GM21717 (cell line): Measurements from ENCODE around the gene PRR7.

ENCODE experiments used
- ATAC-seq: cut with Tn5 transposase; IDR thresholded peaks from one replicate; pipeline ENCODE4 v1.9.1; 2021; ENCODE audit warnings: mild to moderate bottlenecking, moderate library complexity; ENCODE audit not compliant: unreplicated experiment

Gene PRR7

DNA sequence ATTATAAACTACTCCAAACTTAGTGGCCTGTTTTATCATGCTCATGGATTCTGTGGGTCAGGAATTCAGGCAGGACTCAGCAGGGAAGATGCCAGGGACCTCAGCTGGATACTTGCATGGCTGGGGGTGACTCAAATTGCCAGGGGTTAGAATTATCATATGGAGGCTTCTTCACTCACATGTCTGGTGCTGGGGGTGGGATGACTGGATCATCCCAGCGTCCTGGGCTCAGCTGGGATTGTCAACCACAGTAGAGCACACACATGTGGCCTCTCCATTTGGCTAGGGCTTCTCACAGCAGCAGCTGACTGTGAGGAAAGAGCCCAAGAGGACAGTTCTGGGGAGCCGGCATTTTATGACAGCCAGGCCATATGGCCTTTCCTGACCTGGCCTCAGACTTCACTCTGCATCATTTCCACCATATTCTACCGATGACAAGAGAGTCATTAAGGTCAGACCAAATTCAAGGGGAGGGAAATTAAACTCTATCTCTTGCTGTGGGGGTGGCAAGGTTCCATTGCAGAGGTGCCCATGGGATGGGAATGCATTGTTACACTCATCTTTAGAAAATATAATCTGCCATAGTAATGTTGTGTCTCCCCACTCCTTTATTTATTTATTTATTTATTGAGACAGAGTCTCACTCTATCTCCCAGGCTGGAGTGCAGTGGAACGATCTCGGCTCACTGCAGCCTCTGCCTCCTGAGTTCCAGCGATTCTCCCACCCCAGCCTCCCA is 25.4 kb upstream of the PRR7 start:
- no peak for ATAC-seq

DNA sequence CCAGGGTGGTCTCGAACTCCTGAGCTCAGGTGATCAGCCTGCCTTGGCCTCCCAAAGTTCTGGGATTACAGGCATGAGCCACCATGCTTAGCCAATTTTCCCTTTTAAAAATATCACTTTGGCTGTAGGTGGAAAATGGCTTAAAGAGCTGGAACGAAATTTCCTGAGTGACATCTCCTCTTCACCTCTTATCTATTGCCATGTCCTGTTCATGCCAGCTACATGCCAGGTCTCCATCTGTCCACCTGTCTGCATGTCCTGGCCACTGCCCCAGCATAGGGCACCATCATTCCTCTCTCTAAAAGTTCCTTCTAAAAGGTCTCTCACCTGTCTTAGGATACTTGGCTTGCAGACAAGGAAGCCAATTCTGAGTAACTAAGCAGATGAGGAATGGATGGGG is 22.9 kb upstream of the PRR7 start:
- no peak for ATAC-seq

DNA sequence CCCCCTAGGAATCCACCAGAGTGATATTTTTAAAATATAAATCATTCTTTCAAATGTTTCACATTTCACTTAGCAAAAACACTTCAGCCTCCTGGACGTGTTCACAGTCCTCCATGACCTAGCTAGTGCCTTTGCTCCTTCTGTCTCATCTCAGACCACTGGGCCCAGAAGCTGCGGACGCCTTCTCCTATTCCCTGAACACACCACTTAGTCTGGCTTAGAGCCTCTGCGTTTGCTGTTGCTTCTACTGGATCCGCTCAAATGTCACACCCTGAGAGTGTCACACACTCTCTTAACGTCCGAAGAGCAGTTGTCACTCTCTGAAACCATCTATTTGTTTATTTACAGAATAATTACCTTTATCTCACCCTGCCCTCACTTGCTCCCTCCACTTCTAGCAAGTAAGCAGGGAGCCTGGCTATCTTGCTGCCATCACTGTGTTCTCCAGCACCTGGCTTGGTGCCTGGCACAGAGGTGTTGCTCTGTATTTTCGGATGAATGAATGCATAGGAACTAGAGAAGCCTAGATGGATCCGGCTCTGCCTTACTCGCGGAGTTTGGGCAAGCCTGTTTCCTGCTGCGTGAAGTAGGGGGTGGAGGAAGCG is 21.3 kb upstream of the PRR7 start:
- ATAC-seq, result no peak

DNA sequence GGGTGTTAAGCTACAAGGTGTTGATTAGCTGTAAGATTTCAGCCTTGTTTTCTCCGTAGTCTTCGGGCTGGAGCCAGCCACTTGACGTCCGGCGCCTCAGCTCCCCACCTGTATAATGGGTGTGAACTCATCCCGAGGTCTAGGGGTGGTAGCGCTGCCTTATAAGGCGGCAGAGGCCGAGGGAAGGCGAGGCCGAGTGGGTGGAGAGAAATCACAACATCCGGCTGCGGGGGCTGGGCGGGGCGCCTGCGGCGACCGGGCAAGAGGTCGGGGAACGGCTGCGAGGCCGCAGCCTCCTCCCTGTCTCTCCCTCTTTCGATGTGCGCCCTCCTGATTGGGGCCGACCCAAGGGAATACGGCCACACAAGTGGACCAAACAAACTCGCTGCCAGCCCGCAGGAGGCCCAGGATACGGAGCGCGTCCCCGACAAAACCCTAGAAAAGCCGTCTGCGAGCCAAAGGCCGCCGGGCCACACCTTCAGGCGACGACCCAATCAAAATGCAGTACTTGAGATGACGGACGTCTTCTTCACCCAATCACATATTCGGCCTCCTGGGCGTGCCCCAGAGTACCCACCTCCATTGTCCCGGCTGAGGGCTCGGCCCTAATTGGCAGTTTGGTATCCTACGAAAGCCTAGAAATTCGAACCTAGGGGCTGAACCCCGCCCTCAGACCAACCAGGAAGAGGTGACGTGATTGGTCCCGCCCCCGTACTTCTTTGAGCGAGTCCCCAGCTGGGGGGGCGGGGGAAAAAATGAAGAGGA is 20.6 kb upstream of the PRR7 start:
- ATAC-seq, result peak; percentile 76

DNA sequence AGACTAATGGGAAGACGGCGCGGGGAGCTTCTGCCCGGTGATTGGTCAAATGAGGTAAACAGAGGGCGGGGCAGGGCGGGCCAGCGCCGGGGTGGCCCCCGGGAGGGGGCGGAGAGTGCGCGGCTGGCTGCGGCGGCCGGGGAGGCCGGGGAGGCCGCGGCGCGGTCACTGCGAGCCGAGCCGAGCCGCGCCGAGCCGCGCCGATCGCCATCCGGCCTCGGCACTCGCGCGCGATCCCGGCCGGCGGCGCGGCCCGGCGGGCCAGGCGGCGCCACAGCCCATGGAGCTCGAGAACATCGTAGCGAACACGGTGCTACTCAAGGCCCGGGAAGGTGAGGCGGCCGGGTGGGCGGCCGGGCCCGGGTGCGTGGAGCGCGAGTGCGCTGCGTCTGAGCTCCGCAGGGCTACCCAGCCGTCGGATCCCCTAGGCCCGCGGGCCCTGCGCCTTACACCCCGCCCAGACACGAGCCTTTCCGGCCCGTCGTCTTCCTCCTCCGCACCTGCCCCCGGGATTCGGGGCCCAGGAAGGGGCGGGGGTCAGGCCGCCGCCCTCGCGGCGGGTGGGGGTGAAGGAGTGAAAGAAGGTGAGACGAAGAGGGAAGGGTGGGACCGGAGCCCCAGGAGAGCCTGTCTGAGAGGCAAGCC is 19.9 kb upstream of the PRR7 start, which contains the start of gene GRK6:
GRK6 (plus strand) TSS at position 111 of the 645 bp plus-strand sequence; CDS start at position 281, 170 bp downstream.
- ATAC-seq, result peak; percentile 2

DNA sequence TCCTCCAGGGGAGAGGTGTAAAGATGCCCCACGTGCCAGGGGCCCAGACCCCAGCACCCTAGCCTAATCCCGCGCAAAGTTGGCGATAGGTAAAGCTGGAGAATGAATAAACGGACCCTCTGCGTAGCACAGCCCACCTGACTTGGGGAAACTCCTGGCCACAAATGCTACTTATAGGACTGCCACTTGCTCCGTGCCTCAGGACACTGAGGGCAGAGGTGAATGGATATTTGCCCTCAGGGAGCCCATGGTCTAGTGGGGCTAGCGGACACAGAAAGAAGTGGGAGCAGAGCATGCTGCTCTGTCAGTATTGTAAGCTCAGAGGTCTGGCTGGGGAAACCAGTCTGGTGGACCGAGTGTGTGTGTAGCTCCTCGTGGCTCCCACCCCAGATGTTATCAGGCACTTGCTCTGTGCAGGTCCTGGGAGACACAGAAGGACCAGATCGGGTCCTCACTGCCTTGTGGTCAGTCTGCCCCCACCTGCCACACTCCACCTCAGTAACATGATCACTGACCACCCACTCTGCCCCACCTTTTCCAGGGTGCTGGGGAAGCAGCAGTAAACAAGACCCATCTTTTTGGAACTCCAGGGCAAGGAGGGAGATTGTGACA is 19.3 kb upstream of the PRR7 start:
- ATAC-seq, result no peak

DNA sequence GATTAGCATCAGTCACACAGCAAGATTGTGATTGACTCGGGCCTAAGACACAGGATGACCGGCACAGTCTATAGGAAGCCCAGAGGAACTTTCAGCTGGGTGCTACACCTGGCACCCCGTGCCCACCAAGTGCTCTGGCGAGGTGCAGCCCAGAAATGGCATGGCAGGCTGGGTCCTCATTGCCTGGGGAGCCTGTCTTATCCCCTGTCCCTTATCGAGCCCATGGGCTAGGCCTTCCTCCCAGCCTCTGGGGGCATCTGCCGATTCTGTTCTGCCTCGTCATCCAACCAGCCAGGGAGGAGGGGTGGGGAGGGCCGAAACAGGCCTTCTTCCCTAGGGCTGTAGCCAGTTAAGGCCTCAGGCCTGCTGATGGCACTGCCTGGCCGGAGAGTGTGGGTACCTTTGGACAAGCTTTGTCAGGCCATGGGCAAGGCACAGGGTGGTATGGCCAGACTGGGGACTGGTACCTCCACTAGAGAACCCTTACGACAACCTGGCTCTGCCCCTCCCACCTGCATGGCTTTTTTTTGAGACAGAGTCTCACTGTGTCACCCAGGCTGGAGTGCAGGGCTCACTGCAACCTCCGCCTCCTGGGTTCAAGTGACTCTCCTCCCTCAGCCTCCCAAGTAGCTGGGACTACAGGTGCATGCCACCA is 18.6 kb upstream of the PRR7 start:
- ATAC-seq, result no peak

DNA sequence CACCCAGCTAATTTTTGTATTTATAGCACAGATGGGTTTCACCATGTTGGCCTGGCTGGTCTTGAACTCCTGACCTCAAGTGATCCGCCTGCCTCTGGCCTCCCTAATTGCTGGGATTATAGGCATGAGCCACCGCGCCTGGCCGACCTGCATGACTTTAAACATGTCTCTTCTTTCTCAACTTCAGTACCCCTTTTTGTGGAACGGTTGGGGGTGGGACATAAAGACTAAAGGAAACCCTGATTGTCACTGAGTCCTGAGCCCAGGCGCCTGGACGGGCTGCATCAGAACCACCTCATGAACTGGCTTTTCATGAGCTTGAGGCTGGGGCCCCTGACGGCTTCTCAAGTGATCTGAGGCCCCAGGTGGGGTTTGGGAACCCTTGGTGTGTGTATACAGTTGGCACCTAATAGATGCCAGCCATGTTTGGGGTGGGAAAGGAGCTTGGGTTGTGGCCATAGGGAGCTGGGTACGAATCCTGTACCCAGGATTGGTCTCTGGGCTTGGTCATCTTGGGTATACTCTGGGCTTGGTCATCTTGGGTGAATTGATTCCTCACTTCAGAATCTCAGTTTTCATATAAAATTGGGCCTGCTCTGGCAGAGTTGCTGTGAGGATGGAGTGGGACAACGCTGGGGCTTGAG is 17.9 kb upstream of the PRR7 start:
- no peak for ATAC-seq

DNA sequence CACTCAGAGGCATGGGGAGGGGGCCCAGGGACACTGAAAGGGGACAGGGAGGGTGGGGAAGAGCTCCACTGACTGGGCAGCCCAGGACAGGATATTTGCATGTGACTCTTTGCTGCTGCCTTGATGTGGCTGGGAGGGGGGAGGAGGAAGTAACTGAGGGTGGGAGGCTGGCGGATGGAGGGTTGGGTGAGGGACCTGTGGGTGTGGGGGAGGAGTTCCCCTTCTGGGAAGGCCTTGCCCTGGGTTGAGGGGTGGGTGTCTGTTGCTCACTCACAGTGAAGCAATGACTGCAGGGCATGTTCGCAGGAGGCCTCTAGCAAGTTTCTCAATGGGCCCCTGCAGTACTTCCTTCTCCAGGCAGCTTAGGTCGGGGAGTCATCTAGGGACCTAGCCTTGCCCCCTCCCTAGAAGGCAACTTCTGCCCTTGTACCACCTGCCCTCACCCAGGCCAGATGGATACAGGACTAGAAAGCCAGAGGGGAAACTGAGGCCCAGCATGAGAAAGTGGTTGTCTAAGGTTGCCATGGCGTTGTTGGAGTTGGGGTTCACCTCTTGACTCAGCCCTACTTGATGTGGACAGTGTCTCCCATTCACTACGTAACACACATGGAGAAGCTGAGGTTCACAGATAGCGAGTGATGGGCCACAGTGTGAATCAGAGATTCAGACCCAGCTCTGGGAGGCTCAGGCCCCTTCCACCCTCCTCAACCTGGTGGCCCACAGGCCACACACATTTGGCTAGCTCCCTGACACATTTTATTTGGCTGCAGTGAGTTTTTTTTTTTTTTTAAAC is 17.2 kb upstream of the PRR7 start:
- no peak for ATAC-seq

DNA sequence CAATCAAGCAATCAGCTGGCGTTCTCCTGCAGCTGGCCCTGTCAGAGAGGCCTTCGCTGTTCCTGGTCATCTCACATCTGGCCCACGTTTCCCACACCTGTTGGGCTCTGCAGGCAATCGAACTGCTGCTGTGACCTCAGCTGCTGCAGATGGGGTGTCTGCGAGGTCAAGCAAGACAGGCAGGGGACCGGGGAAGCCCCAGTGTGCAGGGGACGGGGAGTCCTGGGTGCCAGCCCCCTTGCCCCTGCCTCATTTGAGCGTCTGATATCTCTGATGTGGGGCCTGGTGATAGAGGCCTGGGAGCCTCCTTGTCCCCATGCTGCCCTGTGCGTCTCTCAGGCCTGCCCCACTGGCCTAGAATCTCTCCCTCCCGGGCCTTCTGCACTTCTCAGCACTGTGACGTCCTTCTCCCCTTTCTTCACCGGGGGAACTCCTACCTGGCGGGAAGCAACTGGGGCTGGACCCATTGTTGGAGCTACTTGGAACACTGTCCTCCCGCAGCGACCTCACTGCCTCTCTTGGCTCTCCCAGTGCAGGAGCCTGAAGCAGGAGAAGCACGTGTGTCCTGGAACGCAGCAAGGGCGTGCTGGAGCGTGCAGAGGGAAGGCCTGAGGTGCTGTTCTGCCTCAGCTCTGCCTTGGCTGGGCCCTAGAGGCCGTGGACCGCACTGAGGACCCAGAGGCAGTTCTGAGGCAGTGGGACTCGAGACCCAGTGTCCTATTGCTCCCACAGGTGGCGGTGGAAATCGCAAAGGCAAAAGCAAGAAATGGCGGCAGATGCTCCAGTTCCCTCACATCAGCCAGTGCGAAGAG is 16.3 kb upstream of the PRR7 start:
- no peak for ATAC-seq

DNA sequence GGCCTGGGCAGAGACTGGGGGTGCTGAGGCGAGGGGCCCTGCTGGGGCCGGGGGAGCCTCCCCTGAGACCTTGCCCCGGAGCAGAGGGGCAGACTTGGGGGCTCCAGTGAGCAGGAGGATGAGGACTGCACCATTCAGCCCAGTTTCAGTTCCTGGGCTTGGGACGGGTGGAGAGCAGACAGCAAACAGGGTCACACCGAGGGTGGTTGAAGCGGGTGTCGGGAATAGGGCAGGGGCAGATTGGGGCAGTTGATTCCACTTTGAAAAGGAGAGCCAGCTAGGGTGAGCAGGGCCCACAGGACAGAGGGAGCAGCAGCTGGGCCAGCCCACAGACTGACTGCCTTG is 15.7 kb upstream of the PRR7 start:
- ATAC-seq, result no peak

DNA sequence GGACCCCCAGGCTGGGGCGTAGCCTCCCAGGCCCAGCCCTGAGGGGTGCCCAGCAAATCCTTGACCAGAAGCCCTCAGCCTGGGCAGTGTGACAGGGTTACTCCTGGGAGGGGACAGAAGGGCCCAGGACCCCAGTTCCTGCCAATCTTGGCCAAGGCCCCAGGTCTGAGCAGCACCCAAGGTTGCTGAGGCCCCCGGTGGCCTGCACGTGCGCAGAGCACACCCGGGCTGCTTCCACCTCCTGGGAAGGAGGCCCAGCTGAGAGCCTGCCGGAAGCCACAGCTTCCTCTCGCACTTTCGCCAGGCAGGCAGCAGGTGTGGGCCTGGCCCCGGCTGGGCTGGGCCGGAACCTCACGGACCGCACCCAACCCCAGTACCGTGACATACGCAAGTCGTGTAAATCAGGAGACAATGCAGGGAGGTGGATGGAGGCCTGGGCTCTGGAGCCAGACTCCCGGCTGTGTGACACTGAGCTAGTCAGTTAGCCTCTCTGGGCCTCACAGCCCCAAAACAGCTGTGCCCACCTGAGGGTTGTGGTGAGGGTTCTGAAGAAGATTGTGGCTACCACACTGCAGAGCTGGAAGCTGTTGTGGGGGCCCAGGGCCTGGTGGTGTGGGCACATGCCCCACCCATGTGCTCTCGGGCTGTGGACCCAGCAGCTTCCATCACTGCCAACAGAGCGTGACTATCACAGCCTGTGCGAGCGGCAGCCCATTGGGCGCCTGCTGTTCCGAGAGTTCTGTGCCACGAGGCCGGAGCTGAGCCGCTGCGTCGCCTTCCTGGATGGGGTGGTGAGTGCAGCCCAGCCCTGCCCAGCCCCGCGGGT is 15.1 kb upstream of the PRR7 start:
- peak; percentile 34 for ATAC-seq

DNA sequence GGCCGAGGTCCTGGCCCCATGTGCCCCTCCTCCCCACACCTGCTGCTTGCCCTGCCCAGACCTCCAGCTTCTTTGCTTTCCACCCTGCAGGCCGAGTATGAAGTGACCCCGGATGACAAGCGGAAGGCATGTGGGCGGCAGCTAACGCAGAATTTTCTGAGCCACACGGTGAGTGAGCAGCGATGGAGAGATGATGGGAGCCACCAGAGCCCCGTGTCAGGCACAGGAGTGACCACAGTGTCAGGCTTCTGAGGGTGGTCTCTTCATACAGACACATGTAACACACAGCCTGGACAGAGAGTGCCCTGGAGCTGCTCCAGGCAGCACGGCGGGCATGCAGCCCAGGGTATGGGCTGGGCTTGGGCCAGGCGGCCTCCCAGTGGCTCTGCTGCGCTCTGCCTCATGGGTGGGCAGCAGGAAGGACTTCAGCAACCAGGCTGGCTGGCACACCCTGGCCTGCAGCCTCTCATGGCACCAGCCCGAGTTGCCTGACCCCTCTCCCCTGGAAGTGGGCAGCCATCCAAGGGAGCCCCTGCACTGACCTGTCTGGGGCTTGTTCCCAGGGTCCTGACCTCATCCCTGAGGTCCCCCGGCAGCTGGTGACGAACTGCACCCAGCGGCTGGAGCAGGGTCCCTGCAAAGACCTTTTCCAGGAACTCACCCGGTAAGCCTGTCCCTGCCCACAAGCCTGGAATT is 14.3 kb upstream of the PRR7 start:
- no peak for ATAC-seq

DNA sequence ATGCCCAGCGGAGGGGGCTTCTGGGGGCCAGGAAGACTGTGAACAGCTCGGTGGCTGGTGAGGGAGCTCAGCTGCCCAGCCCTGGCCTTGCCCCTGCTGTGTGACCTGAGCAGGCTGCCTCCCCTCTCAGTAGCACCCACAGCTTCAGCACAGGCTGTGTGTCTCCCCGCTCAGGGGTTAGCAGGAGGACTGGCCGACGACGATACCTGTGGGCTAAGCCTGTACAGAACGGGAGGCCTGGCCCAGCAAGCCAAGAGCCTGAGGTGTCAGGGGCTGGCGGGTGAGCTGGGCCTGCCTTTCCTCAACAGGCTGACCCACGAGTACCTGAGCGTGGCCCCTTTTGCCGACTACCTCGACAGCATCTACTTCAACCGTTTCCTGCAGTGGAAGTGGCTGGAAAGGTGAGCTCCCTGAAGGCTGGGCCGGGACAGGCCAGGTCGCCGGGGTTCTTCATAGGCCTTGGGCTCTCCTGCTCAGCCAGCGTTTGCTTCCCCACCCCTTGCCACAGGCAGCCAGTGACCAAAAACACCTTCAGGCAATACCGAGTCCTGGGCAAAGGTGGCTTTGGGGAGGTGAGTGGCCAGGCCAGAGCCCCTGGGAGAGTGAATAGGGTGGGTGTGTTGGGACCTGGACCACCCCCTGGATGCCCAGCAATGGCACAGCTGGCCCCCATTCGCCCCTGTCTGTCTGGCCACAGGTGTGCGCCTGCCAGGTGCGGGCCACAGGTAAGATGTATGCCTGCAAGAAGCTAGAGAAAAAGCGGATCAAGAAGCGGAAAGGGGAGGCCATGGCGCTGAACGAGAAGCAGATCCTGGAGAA is 13.6 kb upstream of the PRR7 start:
- ATAC-seq, result no peak

DNA sequence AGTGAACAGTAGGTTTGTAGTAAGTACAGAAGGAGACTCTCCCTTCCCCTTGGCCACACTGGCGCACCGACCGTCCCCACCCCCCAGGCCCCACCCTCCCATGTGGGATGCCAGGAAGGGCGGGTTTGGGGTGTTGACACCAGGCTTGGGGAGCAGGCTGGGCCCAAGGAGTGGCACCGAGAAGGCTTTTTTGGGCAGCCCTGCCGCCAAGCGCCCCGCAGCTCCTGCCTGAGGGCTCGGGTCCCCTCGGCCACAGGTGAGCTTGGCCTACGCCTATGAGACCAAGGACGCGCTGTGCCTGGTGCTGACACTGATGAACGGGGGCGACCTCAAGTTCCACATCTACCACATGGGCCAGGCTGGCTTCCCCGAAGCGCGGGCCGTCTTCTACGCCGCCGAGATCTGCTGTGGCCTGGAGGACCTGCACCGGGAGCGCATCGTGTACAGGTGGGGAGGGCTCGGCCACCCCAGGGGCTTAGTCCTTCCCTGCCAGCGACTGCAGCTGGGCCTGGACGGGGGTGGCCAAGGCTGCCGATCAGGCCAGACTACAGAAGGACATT is 12.9 kb upstream of the PRR7 start:
- ATAC-seq, result no peak

DNA sequence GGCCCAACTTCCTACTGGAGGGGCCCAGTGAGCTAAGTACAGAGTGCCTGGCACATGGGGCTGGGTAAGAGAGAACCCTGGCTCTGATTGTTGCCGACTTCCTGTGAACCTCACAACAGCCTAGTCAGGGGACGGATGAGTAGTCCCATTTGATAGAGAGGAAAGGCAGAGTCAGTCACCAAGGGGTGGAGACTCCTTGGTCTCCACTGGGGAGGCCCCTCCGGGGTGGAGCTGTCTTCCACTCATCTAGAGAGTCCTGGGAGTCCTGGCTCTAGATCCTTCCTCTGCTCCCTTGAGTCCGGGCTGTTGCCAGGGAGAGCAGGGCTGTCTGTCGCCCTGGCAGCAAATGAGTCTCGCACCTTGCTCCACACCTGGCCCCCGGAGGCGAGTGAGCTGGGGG is 12.2 kb upstream of the PRR7 start:
- no peak for ATAC-seq
